Measurements from ENCODE around the gene EPHB3.

EPHB3 gene

GRCh38 chr3:184593928-184594303 lies 32.3 kb downstream of the EPHB3 start:
- H2AK5ac ChIP-seq (ENCODE audit: low read length, severe bottlenecking) = no peak overlapping the region
- no peak overlapping the region for H3K14ac ChIP-seq (ENCODE audit: low read length in 2 of 2)
- H3K23ac ChIP-seq (ENCODE audit: low read length in 2 of 2) = no peak overlapping the region
- H3K4ac ChIP-seq (ENCODE audit: low read depth in 1 of 2, low read length in 2 of 2) = peak overlapping the region; percentile 6 to 15
- peak overlapping the region in 1 of 2 experiments; percentile 89 for H2BK12ac ChIP-seq (ENCODE audit: low read length in 2 of 2)
- peaks cover 2 to 37% of the 10 kb centered on the region in 2 experiments for H3K27me3 ChIP-seq (ENCODE audit: control insufficient read depth in 1 of 2, insufficient read depth in 1 of 2, low read length in 2 of 2)
- no peak overlapping the region for H2AFZ ChIP-seq (ENCODE audit: low read depth, low read length)
- H3K27ac ChIP-seq (ENCODE audit: low read length, poor library complexity, severe bottlenecking) = no peak overlapping the region
- peaks cover 13% of the 10 kb centered on the region for H3K4me1 ChIP-seq (ENCODE audit: control insufficient read depth, insufficient read depth, low read depth, low read length)
- H3K9ac ChIP-seq (ENCODE audit: low read length) = no peak overlapping the region
- H2BK5ac ChIP-seq (ENCODE audit: low read depth, low read length, poor library complexity, severe bottlenecking) = no peak overlapping the region
- H3K4me2 ChIP-seq (ENCODE audit: low read length, poor library complexity, severe bottlenecking) = no peak overlapping the region
- no peak for DNase-seq
- peak overlapping the region; percentile 33 for H4K8ac ChIP-seq (ENCODE audit: low read length)
- no peak overlapping the region for H4K91ac ChIP-seq (ENCODE audit: low read length)
- no peak overlapping the region for H2BK15ac ChIP-seq (ENCODE audit: low read depth, poor library complexity, severe bottlenecking)
- 46% methylated on average over 10 of the region's 10 CpGs for WGBS
- no peaks in the 10 kb centered on the region for H3K9me3 ChIP-seq (ENCODE audit: control insufficient read depth, low read length)
- H3K36me3 ChIP-seq (ENCODE audit: control insufficient read depth in 1 of 2, insufficient read depth in 2 of 2, low read depth in 1 of 2, low read length in 2 of 2) = no peaks in the 10 kb centered on the region
- H3K18ac ChIP-seq (ENCODE audit: low read depth in 1 of 2, low read length in 2 of 2) = no peak overlapping the region
- H3K79me1 ChIP-seq (replicated peaks; ENCODE audit: low read length, poor library complexity, severe bottlenecking) = no peaks in the 10 kb centered on the region
- no peak overlapping the region for H3K4me3 ChIP-seq (ENCODE audit: insufficient read depth in 1 of 2, low read depth in 1 of 2, low read length in 2 of 2)
- H2BK120ac ChIP-seq (ENCODE audit: low read depth, low read length) = no peak overlapping the region

GRCh38 chr3:184594371-184595001 lies 32.9 kb downstream of the EPHB3 start:
- Histone ChIP-seq H3K27me3 (ENCODE audit: control insufficient read depth in 1 of 2, insufficient read depth in 1 of 2, low read length in 2 of 2) (peaks cover 2 to 34% of the 10 kb centered on the region in 2 experiments), H3K9me3 (ENCODE audit: control insufficient read depth, low read length) (no peaks in the 10 kb centered on the region), H3K4me3 (ENCODE audit: insufficient read depth in 1 of 2, low read depth in 1 of 2, low read length in 2 of 2) (no peak overlapping the region), H3K14ac (ENCODE audit: low read length in 2 of 2) (no peak overlapping the region), H3K18ac (ENCODE audit: low read depth in 1 of 2, low read length in 2 of 2) (no peak overlapping the region), H3K36me3 (ENCODE audit: control insufficient read depth in 1 of 2, insufficient read depth in 2 of 2, low read depth in 1 of 2, low read length in 2 of 2) (no peaks in the 10 kb centered on the region), H2AFZ (ENCODE audit: low read depth, low read length) (no peak overlapping the region), H3K9ac (ENCODE audit: low read length) (no peak overlapping the region), H4K91ac (ENCODE audit: low read length) (peak overlapping the region; percentile 41), H2BK5ac (ENCODE audit: low read depth, low read length, poor library complexity, severe bottlenecking) (no peak overlapping the region), H2BK120ac (ENCODE audit: low read depth, low read length) (no peak overlapping the region), H3K4me2 (ENCODE audit: low read length, poor library complexity, severe bottlenecking) (no peak overlapping the region), H3K4me1 (ENCODE audit: control insufficient read depth, insufficient read depth, low read depth, low read length) (peaks cover 13% of the 10 kb centered on the region), H2AK5ac (ENCODE audit: low read length, severe bottlenecking) (no peak overlapping the region), H2BK12ac (ENCODE audit: low read length in 2 of 2) (peak overlapping the region in 1 of 2 experiments; percentile 45), H3K23ac (ENCODE audit: low read length in 2 of 2) (no peak overlapping the region), H2BK15ac (ENCODE audit: low read depth, poor library complexity, severe bottlenecking) (peak overlapping the region; percentile 26), H3K79me1 (replicated peaks; ENCODE audit: low read length, poor library complexity, severe bottlenecking) (no peaks in the 10 kb centered on the region), H3K27ac (ENCODE audit: low read length, poor library complexity, severe bottlenecking) (no peak overlapping the region), H4K8ac (ENCODE audit: low read length) (peak overlapping the region; percentile 13), H3K4ac (ENCODE audit: low read depth in 1 of 2, low read length in 2 of 2) (no peak overlapping the region)
- DNase-seq = no peak
- WGBS = 63% methylated on average over 9 of the region's 12 CpGs

- Histone ChIP-seq H4K91ac (ENCODE audit: low read length) (no peak overlapping the region), H3K18ac (ENCODE audit: low read depth in 1 of 2, low read length in 2 of 2) (no peak overlapping the region), H2BK5ac (ENCODE audit: low read depth, low read length, poor library complexity, severe bottlenecking) (no peak overlapping the region), H2AK5ac (ENCODE audit: low read length, severe bottlenecking) (no peak overlapping the region), H2AFZ (ENCODE audit: low read depth, low read length) (no peak overlapping the region), H2BK12ac (ENCODE audit: low read length in 2 of 2) (peak overlapping the region in 1 of 2 experiments; percentile 37), H3K14ac (ENCODE audit: low read length in 2 of 2) (peak overlapping the region in 1 of 2 experiments; percentile 26), H3K23ac (ENCODE audit: low read length in 2 of 2) (no peak overlapping the region), H3K4me1 (ENCODE audit: control insufficient read depth, insufficient read depth, low read depth, low read length) (peaks cover 11% of the 10 kb centered on the region), H3K4me2 (ENCODE audit: low read length, poor library complexity, severe bottlenecking) (no peak overlapping the region), H2BK120ac (ENCODE audit: low read depth, low read length) (no peak overlapping the region), H3K27me3 (ENCODE audit: control insufficient read depth in 1 of 2, insufficient read depth in 1 of 2, low read length in 2 of 2) (peaks cover 14 to 44% of the 10 kb centered on the region in 2 experiments), H3K4me3 (ENCODE audit: insufficient read depth in 1 of 2, low read depth in 1 of 2, low read length in 2 of 2) (no peak overlapping the region), H3K4ac (ENCODE audit: low read depth in 1 of 2, low read length in 2 of 2) (no peak overlapping the region), H3K9me3 (ENCODE audit: control insufficient read depth, low read length) (no peaks in the 10 kb centered on the region), H3K27ac (ENCODE audit: low read length, poor library complexity, severe bottlenecking) (no peak overlapping the region), H4K8ac (ENCODE audit: low read length) (no peak overlapping the region), H3K9ac (ENCODE audit: low read length) (no peak overlapping the region), H3K79me1 (replicated peaks; ENCODE audit: low read length, poor library complexity, severe bottlenecking) (no peaks in the 10 kb centered on the region), H2BK15ac (ENCODE audit: low read depth, poor library complexity, severe bottlenecking) (no peak overlapping the region), H3K36me3 (ENCODE audit: control insufficient read depth in 1 of 2, insufficient read depth in 2 of 2, low read depth in 1 of 2, low read length in 2 of 2) (no peaks in the 10 kb centered on the region)
- WGBS = 71% methylated on average over 8 of the region's 8 CpGs
- no peak for DNase-seq
These were observed 34.1 kb downstream of the EPHB3 start for GRCh38 chr3:184595726-184596125.

GRCh38 chr3:184596233-184596632 lies 34.6 kb downstream of the EPHB3 start:
- Histone ChIP-seq H2AFZ (ENCODE audit: low read depth, low read length) (no peak overlapping the region), H3K23ac (ENCODE audit: low read length in 2 of 2) (no peak overlapping the region), H3K27ac (ENCODE audit: low read length, poor library complexity, severe bottlenecking) (no peak overlapping the region), H2BK12ac (ENCODE audit: low read length in 2 of 2) (no peak overlapping the region), H3K18ac (ENCODE audit: low read depth in 1 of 2, low read length in 2 of 2) (no peak overlapping the region), H3K9ac (ENCODE audit: low read length) (no peak overlapping the region), H3K4me2 (ENCODE audit: low read length, poor library complexity, severe bottlenecking) (no peak overlapping the region), H2BK15ac (ENCODE audit: low read depth, poor library complexity, severe bottlenecking) (no peak overlapping the region), H2BK120ac (ENCODE audit: low read depth, low read length) (no peak overlapping the region), H3K79me1 (replicated peaks; ENCODE audit: low read length, poor library complexity, severe bottlenecking) (no peaks in the 10 kb centered on the region), H3K14ac (ENCODE audit: low read length in 2 of 2) (no peak overlapping the region), H3K4me3 (ENCODE audit: insufficient read depth in 1 of 2, low read depth in 1 of 2, low read length in 2 of 2) (no peak overlapping the region), H3K27me3 (ENCODE audit: control insufficient read depth in 1 of 2, insufficient read depth in 1 of 2, low read length in 2 of 2) (peaks cover 19 to 47% of the 10 kb centered on the region in 2 experiments), H4K91ac (ENCODE audit: low read length) (peak overlapping the region; percentile 27), H2AK5ac (ENCODE audit: low read length, severe bottlenecking) (no peak overlapping the region), H4K8ac (ENCODE audit: low read length) (no peak overlapping the region), H3K36me3 (ENCODE audit: control insufficient read depth in 1 of 2, insufficient read depth in 2 of 2, low read depth in 1 of 2, low read length in 2 of 2) (no peaks in the 10 kb centered on the region), H3K4ac (ENCODE audit: low read depth in 1 of 2, low read length in 2 of 2) (no peak overlapping the region), H3K9me3 (ENCODE audit: control insufficient read depth, low read length) (no peaks in the 10 kb centered on the region), H3K4me1 (ENCODE audit: control insufficient read depth, insufficient read depth, low read depth, low read length) (peaks cover 9% of the 10 kb centered on the region), H2BK5ac (ENCODE audit: low read depth, low read length, poor library complexity, severe bottlenecking) (no peak overlapping the region)
- WGBS = 81% methylated on average over 4 of the region's 5 CpGs
- DNase-seq = no peak
